HepG2 (cell line): ENCODE results near the gene WDR76. TPM values are rescaled to one million over a fixed set of nuclear protein-coding genes. Genes with fewer than 3 reads are reported as not detected.

ENCODE experiments used
- ELF3 ChIP-seq: IDR thresholded peaks from 2 replicates; pipeline ENCODE4 v1.6.1; 2016; ENCODE audit warnings: missing genetic modification reagents, missing compliant biosample characterization
- EZH2 ChIP-seq: conservative IDR thresholded peaks from 2 replicates; pipeline ENCODE4 v1.6.1; 2012; ENCODE audit warnings: mild to moderate bottlenecking, low read depth, low read length, moderate library complexity
- FOXA3 ChIP-seq: IDR thresholded peaks from 2 replicates; pipeline ENCODE4 v1.6.1; 2016; ENCODE audit warnings: missing genetic modification reagents, missing compliant biosample characterization
- GFI1 ChIP-seq: sonication (generic); formaldehyde crosslinking; IDR thresholded peaks from 2 replicates; pipeline ENCODE4 v1.5.0; 2020; ENCODE audit warnings: missing genetic modification reagents, mild to moderate bottlenecking, borderline replicate concordance
- HNRNPLL ChIP-seq: fragments of 200-400 bp; formaldehyde crosslinking; IDR thresholded peaks from 2 replicates; pipeline ENCODE4 v1.6.1; 2017; ENCODE audit warnings: mild to moderate bottlenecking, low read depth, low read length; ENCODE audit not compliant: poor library complexity, severe bottlenecking
- KLF6 ChIP-seq: IDR thresholded peaks from 2 replicates; pipeline ENCODE4 v1.8.0; 2016; ENCODE audit warnings: missing biosample characterization, missing genetic modification reagents
- NFE2 ChIP-seq: sonication (generic); formaldehyde crosslinking; IDR thresholded peaks from 2 replicates; pipeline ENCODE4 v1.4.0; 2020; ENCODE audit warnings: missing genetic modification reagents
- SIN3B ChIP-seq: fragments of 150-350 bp; IDR thresholded peaks from 2 replicates; pipeline ENCODE4 v1.6.1; 2014; ENCODE audit warnings: low read length
- ZNF350 ChIP-seq: sonication (generic); formaldehyde crosslinking; IDR thresholded peaks from 2 replicates; pipeline ENCODE4 v1.4.0; 2020; ENCODE audit warnings: mild to moderate bottlenecking, low read depth, missing genetic modification reagents, borderline replicate concordance
- ZNF367 ChIP-seq: sonication (generic); formaldehyde crosslinking; IDR thresholded peaks from 2 replicates; pipeline ENCODE4 v1.4.0; 2020; ENCODE audit warnings: missing genetic modification reagents, borderline replicate concordance
- ZNF44 ChIP-seq: sonication (generic); formaldehyde crosslinking; IDR thresholded peaks from 2 replicates; pipeline ENCODE4 v1.5.1; 2020; ENCODE audit warnings: mild to moderate bottlenecking, missing genetic modification reagents
- ZNF558 ChIP-seq: sonication (generic); formaldehyde crosslinking; IDR thresholded peaks from 2 replicates; pipeline ENCODE4 v1.9.0; 2022; ENCODE audit warnings: mild to moderate bottlenecking, missing genetic modification reagents, borderline replicate concordance
- ZNF703 ChIP-seq: sonication (generic); formaldehyde crosslinking; IDR thresholded peaks from 2 replicates; pipeline ENCODE4 v1.5.1; 2020; ENCODE audit warnings: missing genetic modification reagents, mild to moderate bottlenecking, moderate library complexity, borderline replicate concordance
- ZNF883 ChIP-seq: sonication (generic); formaldehyde crosslinking; IDR thresholded peaks from 2 replicates; pipeline ENCODE4 v1.5.1; 2020; ENCODE audit warnings: mild to moderate bottlenecking, missing genetic modification reagents; ENCODE audit errors: not compliant biosample characterization
- polyA plus RNA-seq, 8 experiments: library from polyadenylated mRNA; depleted of rRNA in 3 of 8; stranded (reverse) in 7 of 8; unstranded in 1 of 8; fragments of >200 nt; fragmentation: Illumina TruSeq in 4 of 8; extraction: Trizol in 4 of 8; gene quantifications; 2 replicates each; pipeline versions ENCODE4 v1.2.1 to v1.2.3, GENCODE V29; 2011 to 2016; ENCODE audit warnings: low read depth in 4 of 8, missing spikeins in 1 of 8, mixed read lengths in 1 of 8; ENCODE audit not compliant: insufficient read depth in 1 of 8
- total RNA-seq, 5 experiments: library from RNA; depleted of rRNA; stranded (reverse); fragments of >200 nt; fragmentation: Illumina TruSeq; extraction: Trizol; gene quantifications; 2 replicates each; pipeline ENCODE4 v1.2.3, GENCODE V29; 2016; ENCODE audit warnings: low read depth in 1 of 5
- TF ChIP-seq, protein P1 (sequence below), 2 experiments: sonication (generic) in 1 of 2; formaldehyde crosslinking in 1 of 2; IDR thresholded peaks; 2 replicates each; pipeline versions ENCODE4 v1.4.0 to v1.6.1; 2018 to 2020; ENCODE audit warnings: missing genetic modification reagents in 2 of 2, borderline replicate concordance in 1 of 2, low read depth in 1 of 2, mild to moderate bottlenecking in 1 of 2, missing biosample characterization in 1 of 2
- TF ChIP-seq, protein P2 (sequence below): sonication (generic); formaldehyde crosslinking; IDR thresholded peaks from 2 replicates; pipeline ENCODE4 v1.8.0; 2022; ENCODE audit warnings: missing genetic modification reagents, low read depth, mild to moderate bottlenecking, borderline replicate concordance
- TF ChIP-seq, protein P3 (sequence below): sonication (generic); formaldehyde crosslinking; IDR thresholded peaks from 2 replicates; pipeline ENCODE4 v1.8.0; 2022; ENCODE audit warnings: mild to moderate bottlenecking, missing genetic modification reagents
- TF ChIP-seq, protein P4 (sequence below): fragments of 450-650 bp; IDR thresholded peaks from 2 replicates; pipeline ENCODE4 v1.6.1; 2017
- TF ChIP-seq, protein P5 (sequence below): sonication (generic); formaldehyde crosslinking; IDR thresholded peaks from 2 replicates; pipeline ENCODE4 v1.9.0; 2021; ENCODE audit warnings: missing genetic modification reagents, borderline replicate concordance

The WDR76 gene
- total and polyA plus RNA-seq, 2 of the 13 experiments (the other 11 are each of a cell fraction or from before 2014, with no cell fraction given) = 1.1 to 9.7 TPM

DNA sequence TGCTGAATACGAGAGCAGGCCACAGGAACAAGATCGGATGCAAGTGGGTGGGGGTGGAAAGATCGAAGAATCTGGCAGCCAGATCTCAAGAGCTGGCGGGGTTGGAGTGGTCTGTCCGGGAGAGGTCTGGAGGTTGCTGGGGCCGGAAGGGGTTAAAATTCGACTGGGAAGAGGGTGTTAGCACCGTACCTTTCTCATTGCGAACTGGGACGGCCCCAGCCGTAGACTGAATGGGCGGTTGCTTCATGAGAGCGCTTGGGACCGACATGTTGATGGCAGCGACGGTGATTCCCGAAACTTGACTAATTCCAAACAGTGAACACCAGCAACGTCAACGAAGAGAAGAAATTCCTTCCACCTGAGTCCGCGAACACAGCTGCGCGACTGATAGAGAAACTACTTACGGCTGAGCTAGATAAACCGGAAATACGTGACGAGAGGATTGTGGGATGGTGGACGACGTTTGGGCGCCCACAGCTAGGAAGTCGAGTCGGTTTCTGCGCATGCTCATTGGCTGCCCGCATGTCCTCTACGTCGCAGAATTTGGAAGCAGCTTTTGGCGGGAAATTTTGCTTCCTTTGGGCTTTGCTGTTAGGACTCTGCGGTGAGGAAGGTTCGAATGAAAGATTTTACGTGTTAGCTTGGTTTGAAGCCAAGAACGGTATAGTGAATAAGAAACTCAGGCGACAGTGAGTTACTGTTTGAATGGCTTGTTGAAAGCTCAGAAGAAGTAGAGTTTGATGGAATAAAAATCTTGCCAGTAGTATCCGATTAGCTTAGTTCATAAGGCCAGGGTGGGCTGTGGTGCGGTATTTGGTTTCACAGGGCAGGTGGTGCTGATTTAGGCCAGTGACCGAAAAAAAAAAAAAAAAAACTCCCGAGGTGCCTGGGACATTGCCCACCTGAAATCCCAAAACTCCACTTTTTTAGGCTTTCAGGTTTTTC lies 2.2 kb upstream of the WDR76 start, which contains the start of gene MFAP1 (continued):
- TF ChIP-seq ZNF703 (CRISPR knock-in tag) = no peak
- TF ChIP-seq KLF6 (CRISPR knock-in tag) = no peak
- TF ChIP-seq, protein P1, sequence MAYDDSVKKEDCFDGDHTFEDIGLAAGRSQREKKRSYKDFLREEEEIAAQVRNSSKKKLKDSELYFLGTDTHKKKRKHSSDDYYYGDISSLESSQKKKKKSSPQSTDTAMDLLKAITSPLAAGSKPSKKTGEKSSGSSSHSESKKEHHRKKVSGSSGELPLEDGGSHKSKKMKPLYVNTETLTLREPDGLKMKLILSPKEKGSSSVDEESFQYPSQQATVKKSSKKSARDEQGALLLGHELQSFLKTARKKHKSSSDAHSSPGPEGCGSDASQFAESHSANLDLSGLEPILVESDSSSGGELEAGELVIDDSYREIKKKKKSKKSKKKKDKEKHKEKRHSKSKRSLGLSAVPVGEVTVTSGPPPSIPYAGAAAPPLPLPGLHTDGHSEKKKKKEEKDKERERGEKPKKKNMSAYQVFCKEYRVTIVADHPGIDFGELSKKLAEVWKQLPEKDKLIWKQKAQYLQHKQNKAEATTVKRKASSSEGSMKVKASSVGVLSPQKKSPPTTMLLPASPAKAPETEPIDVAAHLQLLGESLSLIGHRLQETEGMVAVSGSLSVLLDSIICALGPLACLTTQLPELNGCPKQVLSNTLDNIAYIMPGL (CRISPR knock-in tag; IDR thresholded peaks at IDR 0.05; ENCODE audit: borderline replicate concordance in 1 of 2, low read depth in 1 of 2) = peak; percentile 31 to 80; a peak in 1 of 4 replicates
- 0 out of 2 replicates have a peak, but pooled peaks have one; percentile 50 for TF ChIP-seq SIN3B
- no peak for TF ChIP-seq GFI1 (CRISPR knock-in tag)
- TF ChIP-seq, protein P2, sequence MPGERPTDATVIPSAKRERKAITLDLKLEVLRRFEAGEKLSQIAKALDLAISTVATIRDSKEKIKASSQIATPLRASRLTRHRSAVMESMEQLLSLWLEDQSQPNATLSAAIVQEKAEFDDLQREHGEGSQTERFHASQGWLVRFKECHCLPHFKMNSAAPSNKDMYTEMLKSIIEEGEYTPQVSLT (CRISPR knock-in tag) = no peak
- TF ChIP-seq ZNF350 = peak; percentile 81
- TF ChIP-seq, protein P3, sequence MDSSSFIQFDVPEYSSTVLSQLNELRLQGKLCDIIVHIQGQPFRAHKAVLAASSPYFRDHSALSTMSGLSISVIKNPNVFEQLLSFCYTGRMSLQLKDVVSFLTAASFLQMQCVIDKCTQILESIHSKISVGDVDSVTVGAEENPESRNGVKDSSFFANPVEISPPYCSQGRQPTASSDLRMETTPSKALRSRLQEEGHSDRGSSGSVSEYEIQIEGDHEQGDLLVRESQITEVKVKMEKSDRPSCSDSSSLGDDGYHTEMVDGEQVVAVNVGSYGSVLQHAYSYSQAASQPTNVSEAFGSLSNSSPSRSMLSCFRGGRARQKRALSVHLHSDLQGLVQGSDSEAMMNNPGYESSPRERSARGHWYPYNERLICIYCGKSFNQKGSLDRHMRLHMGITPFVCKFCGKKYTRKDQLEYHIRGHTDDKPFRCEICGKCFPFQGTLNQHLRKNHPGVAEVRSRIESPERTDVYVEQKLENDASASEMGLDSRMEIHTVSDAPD (CRISPR knock-in tag) = peak; percentile 40; the same call in 1 of the 2 replicates
- TF ChIP-seq ZNF558 (CRISPR knock-in tag) = peak; percentile 37; the same call in 1 of the 2 replicates
- no peak for TF ChIP-seq EZH2
- no peak for TF ChIP-seq HNRNPLL
- no peak for TF ChIP-seq ZNF883 (CRISPR knock-in tag)
- peak; percentile 62; the same call in 1 of the 2 replicates for TF ChIP-seq ELF3 (CRISPR knock-in tag)
- TF ChIP-seq, protein P4, sequence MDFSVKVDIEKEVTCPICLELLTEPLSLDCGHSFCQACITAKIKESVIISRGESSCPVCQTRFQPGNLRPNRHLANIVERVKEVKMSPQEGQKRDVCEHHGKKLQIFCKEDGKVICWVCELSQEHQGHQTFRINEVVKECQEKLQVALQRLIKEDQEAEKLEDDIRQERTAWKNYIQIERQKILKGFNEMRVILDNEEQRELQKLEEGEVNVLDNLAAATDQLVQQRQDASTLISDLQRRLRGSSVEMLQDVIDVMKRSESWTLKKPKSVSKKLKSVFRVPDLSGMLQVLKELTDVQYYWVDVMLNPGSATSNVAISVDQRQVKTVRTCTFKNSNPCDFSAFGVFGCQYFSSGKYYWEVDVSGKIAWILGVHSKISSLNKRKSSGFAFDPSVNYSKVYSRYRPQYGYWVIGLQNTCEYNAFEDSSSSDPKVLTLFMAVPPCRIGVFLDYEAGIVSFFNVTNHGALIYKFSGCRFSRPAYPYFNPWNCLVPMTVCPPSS = no peak
- TF ChIP-seq NFE2 (CRISPR knock-in tag) = no peak
- TF ChIP-seq, protein P5, sequence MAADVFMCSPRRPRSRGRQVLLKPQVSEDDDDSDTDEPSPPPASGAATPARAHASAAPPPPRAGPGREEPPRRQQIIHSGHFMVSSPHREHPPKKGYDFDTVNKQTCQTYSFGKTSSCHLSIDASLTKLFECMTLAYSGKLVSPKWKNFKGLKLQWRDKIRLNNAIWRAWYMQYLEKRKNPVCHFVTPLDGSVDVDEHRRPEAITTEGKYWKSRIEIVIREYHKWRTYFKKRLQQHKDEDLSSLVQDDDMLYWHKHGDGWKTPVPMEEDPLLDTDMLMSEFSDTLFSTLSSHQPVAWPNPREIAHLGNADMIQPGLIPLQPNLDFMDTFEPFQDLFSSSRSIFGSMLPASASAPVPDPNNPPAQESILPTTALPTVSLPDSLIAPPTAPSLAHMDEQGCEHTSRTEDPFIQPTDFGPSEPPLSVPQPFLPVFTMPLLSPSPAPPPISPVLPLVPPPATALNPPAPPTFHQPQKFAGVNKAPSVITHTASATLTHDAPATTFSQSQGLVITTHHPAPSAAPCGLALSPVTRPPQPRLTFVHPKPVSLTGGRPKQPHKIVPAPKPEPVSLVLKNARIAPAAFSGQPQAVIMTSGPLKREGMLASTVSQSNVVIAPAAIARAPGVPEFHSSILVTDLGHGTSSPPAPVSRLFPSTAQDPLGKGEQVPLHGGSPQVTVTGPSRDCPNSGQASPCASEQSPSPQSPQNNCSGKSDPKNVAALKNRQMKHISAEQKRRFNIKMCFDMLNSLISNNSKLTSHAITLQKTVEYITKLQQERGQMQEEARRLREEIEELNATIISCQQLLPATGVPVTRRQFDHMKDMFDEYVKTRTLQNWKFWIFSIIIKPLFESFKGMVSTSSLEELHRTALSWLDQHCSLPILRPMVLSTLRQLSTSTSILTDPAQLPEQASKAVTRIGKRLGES (CRISPR knock-in tag) = no peak; the same call in 1 of the 2 replicates
- TF ChIP-seq FOXA3 (CRISPR knock-in tag) = peak; percentile 56
- no peak for TF ChIP-seq ZNF44
- TF ChIP-seq ZNF367 = no peak
